A549 treated with DMSO at 1 μM for 4 hours (cell line): ENCODE results near the gene ARHGAP36. TPM values are rescaled to one million over a fixed set of nuclear protein-coding genes. Genes with fewer than 3 reads are reported as not detected.

Source experiments
- total RNA-seq: library from RNA; stranded (reverse); fragments of 200-300 nt; extraction: Qiagen RNA extraction; gene quantifications from 5 replicates; pipeline ENCODE4 v1.2.3, GENCODE V29; 2022; ENCODE audit warnings: low read depth

The ARHGAP36 gene
- total RNA-seq = not detected in 5 replicates

GRCh38 chrX:131058136-131058868, at the start of gene ARHGAP36:
Gene ARHGAP36 (plus strand): TSS chrX:131058346. CDS start chrX:131081666, 23,320 bp downstream.

Other genes with a start within 250 kb of the ARHGAP36 start
- 6.5 to 9.8 TPM (median 8.9 TPM) in 5 replicates for gene ENOX2, start 155.1 kb upstream of the ARHGAP36 start, total RNA-seq
- 0.39 to 0.68 TPM (median 0.42 TPM) in 5 replicates for gene IGSF1, start 231.0 kb downstream of the ARHGAP36 start, total RNA-seq